Activated CD4-positive, alpha-beta T cell treated with anti-CD3 and anti-CD28 coated beads for 36 hours (primary cell): ENCODE data around the gene IGFL1. TPM values are rescaled to one million over a fixed set of nuclear protein-coding genes. Genes with fewer than 3 reads are reported as not detected.
"Not testable (repeated sequence)": the region's sequence is repeated elsewhere in the genome, so short reads cannot be mapped to it uniquely, and the experiment has no call there.

Experiments
- ATAC-seq: fragments of 200-7000 bp; cut with Tn5 transposase; one replicate; pipeline ENCODE4 v1.10.0; 2021; ENCODE audit warnings: mild to moderate bottlenecking, moderate library complexity
- CTCF ChIA-PET: fragments of 350-600 bp; sonication (Branson Sonifier 250); formaldehyde crosslinking; loops from one replicate; lab custom pipeline; 2021; ENCODE audit warnings: antibody characterized with exemption; lab: Charles Lee
- POLR2A ChIA-PET: fragments of 350-600 bp; sonication (Branson Sonifier 250); formaldehyde crosslinking; loops from one replicate; lab custom pipeline; 2021; ENCODE audit warnings: antibody characterized with exemption, inconsistent platforms; lab: Charles Lee
- DNase-seq: peaks from one replicate; pipeline ENCODE4 v3.0.0-alpha.2; 2020
- H3K27ac Mint-ChIP-seq: one replicate; pipeline ENCODE4 v1.8.0; 2021; ENCODE audit warnings: mixed read lengths
- H3K27me3 Mint-ChIP-seq: one replicate; pipeline ENCODE4 v1.8.0; 2021; ENCODE audit warnings: mixed read lengths
- H3K36me3 Mint-ChIP-seq: one replicate; pipeline ENCODE4 v1.8.0; 2021; ENCODE audit warnings: low read depth, mixed read lengths
- H3K4me1 Mint-ChIP-seq: one replicate; pipeline ENCODE4 v1.8.0; 2021; ENCODE audit warnings: mixed read lengths
- H3K4me3 Mint-ChIP-seq: one replicate; pipeline ENCODE4 v1.8.0; 2021; ENCODE audit warnings: mild to moderate bottlenecking, moderate library complexity, mixed read lengths
- H3K9me3 Mint-ChIP-seq: one replicate; pipeline ENCODE4 v1.8.0; 2021; ENCODE audit warnings: low read depth, mixed read lengths
- intact Hi-C, 2 experiments: fragments of 100-400 bp; cut with DNase I in 1 of 2; cut with micrococcal nuclease in 1 of 2; formaldehyde crosslinking; loops; one replicate each; pipeline versions ENCODE4 v1.14.2 to v1.15.1; 2022 to 2024; cut with DNase I, micrococcal nuclease
- total RNA-seq, 2 experiments: library from RNA; stranded (reverse); gene quantifications; one replicate each; pipeline ENCODE4 v1.2.3, GENCODE V29; 2021

IGFL1 gene
- total RNA-seq, 2 experiments from 2014 or later: not detected

GRCh38 chr19:46202872-46203860 lies 26.4 kb upstream of the IGFL1 start:
- Mint-ChIP-seq H3K36me3 (no peaks in the 10 kb centered on the region), H3K4me1 (no peaks in the 10 kb centered on the region), H3K4me3 (no peak overlapping the region), H3K27me3 (peaks cover 23% of the 10 kb centered on the region), H3K9me3 (no peaks in the 10 kb centered on the region), H3K27ac (no peak overlapping the region)
- no peak for DNase-seq
- ChIA-PET CTCF (no interaction called here), POLR2A (no interaction called here)
- intact Hi-C loops: no loop called here
- no peak for ATAC-seq

DNA sequence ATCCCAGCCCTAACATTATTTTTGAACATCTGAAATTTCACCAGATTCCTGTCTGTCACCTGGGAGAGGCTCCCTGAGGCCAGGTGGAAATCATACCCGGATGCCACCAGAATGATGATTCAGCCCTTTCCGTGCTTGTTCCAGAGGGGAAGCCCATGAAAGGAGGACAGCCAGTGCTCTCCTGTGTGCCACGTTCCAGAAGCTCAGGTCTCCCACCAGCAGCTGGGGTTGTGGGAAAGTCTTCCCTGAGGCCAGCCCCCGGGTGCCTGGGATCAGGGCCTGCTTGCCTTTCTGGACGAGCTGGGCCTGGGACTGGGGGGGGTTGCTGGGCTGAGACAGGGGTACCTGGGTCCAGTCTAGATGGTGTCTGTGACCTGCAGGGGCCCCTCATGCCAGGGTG lies 25.5 kb upstream of the IGFL1 start:
- H3K27ac Mint-ChIP-seq: no peak overlapping the region
- H3K27me3 Mint-ChIP-seq: peaks cover 22% of the 10 kb centered on the region
- CTCF ChIA-PET: no interaction called here
- H3K4me1 Mint-ChIP-seq: peaks cover 7% of the 10 kb centered on the region
- DNase-seq (no peak), ATAC-seq (no peak)
- no peak overlapping the region for H3K4me3 Mint-ChIP-seq
- no peaks in the 10 kb centered on the region for H3K9me3 Mint-ChIP-seq
- H3K36me3 Mint-ChIP-seq: no peaks in the 10 kb centered on the region
- intact Hi-C loops: no loop called here
- POLR2A ChIA-PET: no interaction called here

DNA sequence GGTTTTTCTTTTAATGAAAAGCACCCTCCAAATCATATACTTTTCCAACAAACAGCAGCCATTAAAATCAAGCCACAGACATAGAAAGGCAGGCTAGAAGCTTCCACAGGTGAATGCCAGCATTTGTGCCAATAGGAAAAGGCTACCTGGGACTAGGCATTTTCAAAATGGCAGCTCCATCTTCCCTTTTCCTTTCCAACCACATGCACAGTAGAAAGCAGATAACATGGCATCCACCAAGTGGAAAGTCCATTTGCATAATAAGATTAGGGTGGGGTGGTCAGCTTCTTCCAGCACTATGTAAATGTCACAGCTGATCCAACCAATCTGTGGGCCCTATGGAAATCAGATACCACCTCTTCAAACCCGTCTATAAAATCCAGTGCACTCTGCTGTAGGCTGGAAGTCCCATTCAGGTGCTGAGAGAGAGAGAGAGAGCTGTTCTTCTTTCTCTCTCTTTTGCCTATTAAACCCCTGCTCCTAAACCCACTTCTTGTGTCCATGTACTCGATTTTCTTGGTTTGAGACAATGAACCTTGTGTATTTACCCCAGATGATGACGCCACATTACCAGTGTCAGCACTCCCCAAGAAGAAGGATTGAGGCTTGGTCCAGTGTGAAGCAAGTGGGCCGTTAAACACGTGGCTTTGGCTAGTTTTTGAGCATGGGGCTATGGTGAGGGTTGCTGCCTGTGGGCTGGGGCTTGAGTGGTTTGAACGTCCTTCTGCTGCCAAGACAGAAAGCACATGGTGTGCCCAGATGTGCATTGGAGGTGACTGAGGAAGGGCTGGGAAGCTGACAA lies 24.2 kb upstream of the IGFL1 start:
- H3K4me1 Mint-ChIP-seq: peaks cover 11% of the 10 kb centered on the region
- H3K9me3 Mint-ChIP-seq: no peaks in the 10 kb centered on the region
- no peak overlapping the region for H3K4me3 Mint-ChIP-seq
- intact Hi-C loops: no loop called here
- CTCF ChIA-PET: interaction anchor here (0.6 to 0.8 kb wide), 2 partner anchors 60 to 310 kb away, joined by 3 to 4 read pairs; no protein-coding TSS in a partner anchor
- H3K27ac Mint-ChIP-seq: no peak overlapping the region
- POLR2A ChIA-PET: no interaction called here
- H3K36me3 Mint-ChIP-seq: no peaks in the 10 kb centered on the region
- DNase-seq: no peak
- H3K27me3 Mint-ChIP-seq: peaks cover 29% of the 10 kb centered on the region
- ATAC-seq: no peak

DNA sequence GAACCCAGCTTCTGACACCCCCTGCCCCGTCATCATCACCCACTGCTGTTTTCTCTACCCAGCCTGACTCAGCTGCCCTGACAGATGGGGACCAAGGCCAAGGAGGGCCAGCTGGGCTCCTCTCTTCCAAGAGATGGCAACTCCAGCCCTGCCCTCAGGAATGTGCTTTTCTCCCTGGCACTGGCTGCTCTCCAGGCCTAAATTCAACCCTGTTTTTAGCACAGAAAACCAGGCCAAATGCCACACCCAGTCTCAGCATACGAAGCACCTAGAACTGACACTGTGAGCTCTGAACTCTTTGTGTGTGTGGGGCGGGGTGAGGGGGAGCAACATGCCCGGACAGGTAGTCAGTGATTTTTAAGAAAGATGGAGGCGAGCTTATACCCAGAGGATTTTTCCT lies 23.4 kb upstream of the IGFL1 start:
- Mint-ChIP-seq H3K27me3 (peaks cover 29% of the 10 kb centered on the region), H3K27ac (no peak overlapping the region), H3K36me3 (no peaks in the 10 kb centered on the region), H3K4me3 (no peak overlapping the region), H3K4me1 (peaks cover 11% of the 10 kb centered on the region), H3K9me3 (no peaks in the 10 kb centered on the region)
- POLR2A ChIA-PET: no interaction called here
- DNase-seq (no peak), ATAC-seq (no peak)
- CTCF ChIA-PET: interaction anchor here (1.0 kb wide), 1 partner anchor 129 kb away, joined by 3 read pairs; no protein-coding TSS in a partner anchor
- intact Hi-C loops: no loop called here

GRCh38 chr19:46206682-46207081 lies 22.9 kb upstream of the IGFL1 start:
- Mint-ChIP-seq H3K27me3 (peaks cover 25% of the 10 kb centered on the region), H3K27ac (no peak overlapping the region), H3K4me3 (no peak overlapping the region), H3K4me1 (peaks cover 11% of the 10 kb centered on the region), H3K9me3 (no peaks in the 10 kb centered on the region), H3K36me3 (no peaks in the 10 kb centered on the region)
- intact Hi-C loops: no loop called here
- POLR2A ChIA-PET: no interaction called here
- ATAC-seq (no peak), DNase-seq (no peak)
- CTCF ChIA-PET: interaction anchor here (1.0 kb wide), 1 partner anchor 130 kb away, joined by 3 read pairs; no protein-coding TSS in a partner anchor

DNA sequence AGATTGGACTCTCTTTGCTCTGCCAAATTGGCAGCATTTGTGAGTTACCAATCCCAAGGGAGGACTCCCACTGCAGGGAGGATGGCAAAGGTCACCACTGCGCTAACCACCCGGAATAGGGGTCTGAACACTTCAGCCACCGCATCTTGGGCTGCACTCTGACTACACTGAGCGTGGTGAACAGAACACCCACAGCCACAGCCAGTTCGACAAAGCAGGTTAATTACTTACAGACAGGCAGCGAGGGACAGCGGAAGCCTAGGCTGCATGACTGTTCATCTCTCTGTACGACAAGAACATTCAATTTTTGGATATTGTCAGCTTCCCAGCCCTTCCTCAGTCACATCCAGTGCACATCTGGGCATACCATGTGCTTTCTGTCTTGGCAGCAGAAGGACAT lies 21.7 kb upstream of the IGFL1 start:
- H3K27ac Mint-ChIP-seq, CTCF ChIA-PET, H3K4me3 Mint-ChIP-seq, ATAC-seq, POLR2A ChIA-PET, DNase-seq, intact Hi-C loops, H3K9me3 Mint-ChIP-seq, H3K36me3 Mint-ChIP-seq: not testable (repeated sequence)
- Mint-ChIP-seq H3K27me3 (peaks cover 18% of the 10 kb centered on the region), H3K4me1 (peaks cover 11% of the 10 kb centered on the region)

DNA sequence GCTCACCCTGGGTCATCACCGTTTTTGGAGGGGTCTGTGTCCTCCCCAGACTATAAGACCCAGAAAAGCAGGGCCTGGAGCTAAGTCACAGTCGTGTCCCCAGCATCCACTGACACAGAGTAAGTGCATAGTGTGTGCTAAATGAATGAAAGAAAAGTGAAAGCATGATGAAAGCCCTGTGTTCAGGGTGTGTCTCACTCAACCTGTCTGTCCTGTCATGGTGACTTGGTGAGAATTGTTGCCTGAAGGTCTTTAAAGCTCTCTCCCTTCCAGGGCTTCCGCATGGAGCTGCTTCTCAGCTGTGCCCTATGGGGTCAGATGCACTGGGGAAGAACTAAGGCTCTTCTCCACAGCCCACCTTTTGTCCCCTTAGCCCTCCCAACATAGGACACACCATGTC lies 20.5 kb upstream of the IGFL1 start:
- H3K4me3 Mint-ChIP-seq: no peak overlapping the region
- ATAC-seq: peak; percentile 82
- no peaks in the 10 kb centered on the region for H3K9me3 Mint-ChIP-seq
- H3K27me3 Mint-ChIP-seq: peaks cover 23% of the 10 kb centered on the region
- peaks cover 11% of the 10 kb centered on the region for H3K4me1 Mint-ChIP-seq
- DNase-seq: no peak
- CTCF ChIA-PET: interaction anchor here (0.9 to 1.1 kb wide), 2 partner anchors 116 to 127 kb away, joined by 3 read pairs; no protein-coding TSS in a partner anchor
- POLR2A ChIA-PET: no interaction called here
- no peak overlapping the region for H3K27ac Mint-ChIP-seq
- no peaks in the 10 kb centered on the region for H3K36me3 Mint-ChIP-seq
- intact Hi-C loops: no loop called here

DNA sequence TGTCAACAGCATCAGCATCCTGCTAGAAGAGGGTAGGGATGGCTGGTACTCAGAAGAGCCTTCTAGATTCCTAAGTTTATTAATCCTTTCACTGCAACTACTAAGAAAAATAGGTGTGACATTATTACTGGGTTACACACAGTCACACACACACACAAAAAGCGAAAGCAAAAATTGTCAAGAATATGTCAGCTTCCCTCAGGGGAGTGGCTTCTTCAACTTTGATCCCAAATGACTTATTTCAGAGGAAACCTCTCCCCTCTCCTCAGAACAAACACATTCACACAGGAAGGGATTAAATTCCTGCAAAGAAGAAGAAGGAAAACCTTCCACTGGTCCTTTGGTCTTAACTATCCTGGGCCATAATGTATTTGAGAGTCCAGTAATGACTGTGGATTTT lies 20.1 kb upstream of the IGFL1 start:
- Mint-ChIP-seq H3K4me1 (peaks cover 11% of the 10 kb centered on the region), H3K9me3 (no peaks in the 10 kb centered on the region), H3K27me3 (peaks cover 25% of the 10 kb centered on the region), H3K27ac (no peak overlapping the region), H3K36me3 (no peaks in the 10 kb centered on the region), H3K4me3 (no peak overlapping the region)
- POLR2A ChIA-PET: no interaction called here
- intact Hi-C loops: no loop called here
- CTCF ChIA-PET: interaction anchor here (0.9 kb wide), 1 partner anchor 127 kb away, joined by 3 read pairs; no protein-coding TSS in a partner anchor
- DNase-seq: no peak
- peak; percentile 36 for ATAC-seq

- H3K9me3 Mint-ChIP-seq: no peaks in the 10 kb centered on the region
- CTCF ChIA-PET: no interaction called here
- POLR2A ChIA-PET: no interaction called here
- H3K27me3 Mint-ChIP-seq: peaks cover 25% of the 10 kb centered on the region
- DNase-seq (no peak), ATAC-seq (no peak)
- no peak overlapping the region for H3K27ac Mint-ChIP-seq
- intact Hi-C loops: no loop called here
- H3K4me1 Mint-ChIP-seq: peaks cover 11% of the 10 kb centered on the region
- no peaks in the 10 kb centered on the region for H3K36me3 Mint-ChIP-seq
- no peak overlapping the region for H3K4me3 Mint-ChIP-seq
Observed at GRCh38 chr19:46210669-46211068, 18.9 kb upstream of the IGFL1 start.

- ATAC-seq (no peak), DNase-seq (no peak)
- Mint-ChIP-seq H3K4me3 (no peak overlapping the region), H3K27me3 (peaks cover 25% of the 10 kb centered on the region), H3K27ac (no peak overlapping the region), H3K4me1 (peaks cover 11% of the 10 kb centered on the region), H3K9me3 (no peaks in the 10 kb centered on the region), H3K36me3 (no peaks in the 10 kb centered on the region)
- ChIA-PET CTCF (interaction anchor here (0.6 kb wide), 1 partner anchor 319 kb away, joined by 3 read pairs; no protein-coding TSS in a partner anchor), POLR2A (no interaction called here)
- intact Hi-C loops: no loop called here
Observed at GRCh38 chr19:46211201-46211881, 18.2 kb upstream of the IGFL1 start.

DNA sequence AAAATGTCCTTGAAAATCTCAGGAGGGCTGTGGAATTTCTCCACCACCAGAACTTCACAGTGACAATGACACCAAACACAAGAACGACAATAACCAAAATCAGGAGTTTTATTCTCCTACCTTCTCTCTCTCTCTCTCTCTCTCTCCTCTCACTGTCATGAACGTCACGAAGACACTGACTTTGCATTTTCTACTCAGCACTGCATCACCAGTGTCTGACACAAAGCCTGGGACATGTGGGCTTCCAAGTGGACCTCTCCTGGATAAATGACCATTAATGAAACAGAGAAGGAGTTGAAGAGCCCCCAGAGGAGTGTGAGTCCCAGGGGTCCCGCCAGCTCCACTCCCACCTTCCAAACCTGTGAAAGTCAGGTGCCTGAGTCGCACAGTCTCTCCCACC lies 16.9 kb upstream of the IGFL1 start:
- H3K27ac Mint-ChIP-seq, POLR2A ChIA-PET, ATAC-seq, H3K4me3 Mint-ChIP-seq, H3K36me3 Mint-ChIP-seq, DNase-seq, H3K9me3 Mint-ChIP-seq, intact Hi-C loops, CTCF ChIA-PET: not testable (repeated sequence)
- H3K4me1 Mint-ChIP-seq: peaks cover 11% of the 10 kb centered on the region
- H3K27me3 Mint-ChIP-seq: peaks cover 29% of the 10 kb centered on the region
